NCI-H2227 (cell line): Measurements from ENCODE around the gene PTK7.
A peak's percentile ranks its signal among the peaks of the same experiment; 100 is the strongest.
"Not testable (repeated sequence)": the region's sequence is repeated elsewhere in the genome, so short reads cannot be mapped to it uniquely, and the experiment has no call there.

Experiments
- DNase-seq: peaks from one replicate; lab custom pipeline; 2025; ENCODE audit not compliant: unreplicated experiment; lab: John Stamatoyannopoulos, UW

The PTK7 gene

GRCh38 chr6:43054206-43054943, 21.7 kb upstream of the PTK7 start:
- no peak for DNase-seq

- DNase-seq: no peak
These were observed 20.1 kb upstream of the PTK7 start for GRCh38 chr6:43055966-43056365.

GRCh38 chr6:43058531-43058930, 17.6 kb upstream of the PTK7 start:
- DNase-seq: no peak

GRCh38 chr6:43059168-43060033, 16.7 kb upstream of the PTK7 start, which contains the start of the genes KLC4 and MRPL2:
TSS of gene KLC4 (plus strand) at chr6:43059631. CDS start at chr6:43061336, 1,705 bp downstream.
TSS of gene MRPL2 (minus strand) at chr6:43059434. CDS start at chr6:43059381, 53 bp downstream.
- peak; percentile 97 for DNase-seq

- no peak for DNase-seq
These were observed 15.9 kb upstream of the PTK7 start for GRCh38 chr6:43060034-43060754.

GRCh38 chr6:43060755-43061633, 15.1 kb upstream of the PTK7 start:
- no peak for DNase-seq

- no peak for DNase-seq
These were observed 14.3 kb upstream of the PTK7 start for GRCh38 chr6:43061861-43062260.

GRCh38 chr6:43062818-43063217, 13.3 kb upstream of the PTK7 start:
- DNase-seq: no peak

- DNase-seq: peak; percentile 47
These were observed 6.0 kb upstream of the PTK7 start for GRCh38 chr6:43070028-43070632.

- DNase-seq: no peak
These were observed 1.1 kb upstream of the PTK7 start for GRCh38 chr6:43074847-43075669.

GRCh38 chr6:43076464-43077332, 584 bp downstream of the PTK7 start:
- peak; percentile 39 for DNase-seq

- DNase-seq: no peak
These were observed 1.3 kb downstream of the PTK7 start for GRCh38 chr6:43077333-43077809.

GRCh38 chr6:43077981-43078511, 1.9 kb downstream of the PTK7 start:
- no peak for DNase-seq

GRCh38 chr6:43078691-43079090, 2.6 kb downstream of the PTK7 start:
- no peak for DNase-seq

- no peak for DNase-seq
These were observed 4.9 kb downstream of the PTK7 start for GRCh38 chr6:43081043-43081442.

- DNase-seq: not testable (repeated sequence)
These were observed 5.8 kb downstream of the PTK7 start for GRCh38 chr6:43081922-43082321.

- DNase-seq: no peak
These were observed 6.9 kb downstream of the PTK7 start for GRCh38 chr6:43082806-43083655.
